Measurements from ENCODE around the gene ZNF331.

Gene ZNF331

DNA sequence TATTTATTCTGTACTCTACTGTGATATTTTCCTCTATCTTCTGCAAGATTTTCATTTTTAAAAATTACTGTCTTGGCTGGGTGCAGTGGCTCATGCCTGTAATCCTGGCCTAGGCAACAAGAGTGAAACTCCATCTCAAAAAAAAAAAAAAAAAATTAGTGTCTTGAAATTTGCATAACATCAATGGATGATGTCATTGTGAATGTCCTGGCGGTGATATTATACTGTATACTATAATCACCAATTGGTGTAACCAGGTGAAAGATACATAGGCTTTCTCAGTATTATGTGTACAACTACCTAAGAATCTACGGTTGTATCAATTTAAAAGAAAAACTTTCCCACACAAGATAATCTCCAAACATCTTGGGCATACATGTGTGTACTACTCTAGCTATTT, 15.2 kb downstream of the ZNF331 start:
- no peaks in the 10 kb centered on the region for H3K27me3 ChIP-seq (ENCODE audit: insufficient read depth, poor library complexity, severe bottlenecking)
- no peak overlapping the region for H3K4me3 ChIP-seq (replicated peaks; ENCODE audit: insufficient read depth, low read length)
- H3K27ac ChIP-seq (replicated peaks) = no peak overlapping the region
- TF ChIP-seq GABPA (IDR thresholded peaks at IDR 0.05; ENCODE audit: low read depth) (no peak), SPI1 (IDR thresholded peaks at IDR 0.05; ENCODE audit: borderline replicate concordance, low read depth) (no peak), POLR2AphosphoS5 (IDR thresholded peaks at IDR 0.05; ENCODE audit: low read depth) (no peak)
- TF ChIP-seq, protein P1, sequence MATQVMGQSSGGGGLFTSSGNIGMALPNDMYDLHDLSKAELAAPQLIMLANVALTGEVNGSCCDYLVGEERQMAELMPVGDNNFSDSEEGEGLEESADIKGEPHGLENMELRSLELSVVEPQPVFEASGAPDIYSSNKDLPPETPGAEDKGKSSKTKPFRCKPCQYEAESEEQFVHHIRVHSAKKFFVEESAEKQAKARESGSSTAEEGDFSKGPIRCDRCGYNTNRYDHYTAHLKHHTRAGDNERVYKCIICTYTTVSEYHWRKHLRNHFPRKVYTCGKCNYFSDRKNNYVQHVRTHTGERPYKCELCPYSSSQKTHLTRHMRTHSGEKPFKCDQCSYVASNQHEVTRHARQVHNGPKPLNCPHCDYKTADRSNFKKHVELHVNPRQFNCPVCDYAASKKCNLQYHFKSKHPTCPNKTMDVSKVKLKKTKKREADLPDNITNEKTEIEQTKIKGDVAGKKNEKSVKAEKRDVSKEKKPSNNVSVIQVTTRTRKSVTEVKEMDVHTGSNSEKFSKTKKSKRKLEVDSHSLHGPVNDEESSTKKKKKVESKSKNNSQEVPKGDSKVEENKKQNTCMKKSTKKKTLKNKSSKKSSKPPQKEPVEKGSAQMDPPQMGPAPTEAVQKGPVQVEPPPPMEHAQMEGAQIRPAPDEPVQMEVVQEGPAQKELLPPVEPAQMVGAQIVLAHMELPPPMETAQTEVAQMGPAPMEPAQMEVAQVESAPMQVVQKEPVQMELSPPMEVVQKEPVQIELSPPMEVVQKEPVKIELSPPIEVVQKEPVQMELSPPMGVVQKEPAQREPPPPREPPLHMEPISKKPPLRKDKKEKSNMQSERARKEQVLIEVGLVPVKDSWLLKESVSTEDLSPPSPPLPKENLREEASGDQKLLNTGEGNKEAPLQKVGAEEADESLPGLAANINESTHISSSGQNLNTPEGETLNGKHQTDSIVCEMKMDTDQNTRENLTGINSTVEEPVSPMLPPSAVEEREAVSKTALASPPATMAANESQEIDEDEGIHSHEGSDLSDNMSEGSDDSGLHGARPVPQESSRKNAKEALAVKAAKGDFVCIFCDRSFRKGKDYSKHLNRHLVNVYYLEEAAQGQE (IDR thresholded peaks at IDR 0.05; ENCODE audit: insufficient replicate concordance, low read depth) = no peak
- TF ChIP-seq, protein P2, sequence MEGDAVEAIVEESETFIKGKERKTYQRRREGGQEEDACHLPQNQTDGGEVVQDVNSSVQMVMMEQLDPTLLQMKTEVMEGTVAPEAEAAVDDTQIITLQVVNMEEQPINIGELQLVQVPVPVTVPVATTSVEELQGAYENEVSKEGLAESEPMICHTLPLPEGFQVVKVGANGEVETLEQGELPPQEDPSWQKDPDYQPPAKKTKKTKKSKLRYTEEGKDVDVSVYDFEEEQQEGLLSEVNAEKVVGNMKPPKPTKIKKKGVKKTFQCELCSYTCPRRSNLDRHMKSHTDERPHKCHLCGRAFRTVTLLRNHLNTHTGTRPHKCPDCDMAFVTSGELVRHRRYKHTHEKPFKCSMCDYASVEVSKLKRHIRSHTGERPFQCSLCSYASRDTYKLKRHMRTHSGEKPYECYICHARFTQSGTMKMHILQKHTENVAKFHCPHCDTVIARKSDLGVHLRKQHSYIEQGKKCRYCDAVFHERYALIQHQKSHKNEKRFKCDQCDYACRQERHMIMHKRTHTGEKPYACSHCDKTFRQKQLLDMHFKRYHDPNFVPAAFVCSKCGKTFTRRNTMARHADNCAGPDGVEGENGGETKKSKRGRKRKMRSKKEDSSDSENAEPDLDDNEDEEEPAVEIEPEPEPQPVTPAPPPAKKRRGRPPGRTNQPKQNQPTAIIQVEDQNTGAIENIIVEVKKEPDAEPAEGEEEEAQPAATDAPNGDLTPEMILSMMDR (IDR thresholded peaks at IDR 0.05; ENCODE audit: insufficient read depth, low read length) = no peak
- no peak for DNase-seq (ENCODE audit: low read depth in 1 of 2, low spot score in 1 of 2)

DNA sequence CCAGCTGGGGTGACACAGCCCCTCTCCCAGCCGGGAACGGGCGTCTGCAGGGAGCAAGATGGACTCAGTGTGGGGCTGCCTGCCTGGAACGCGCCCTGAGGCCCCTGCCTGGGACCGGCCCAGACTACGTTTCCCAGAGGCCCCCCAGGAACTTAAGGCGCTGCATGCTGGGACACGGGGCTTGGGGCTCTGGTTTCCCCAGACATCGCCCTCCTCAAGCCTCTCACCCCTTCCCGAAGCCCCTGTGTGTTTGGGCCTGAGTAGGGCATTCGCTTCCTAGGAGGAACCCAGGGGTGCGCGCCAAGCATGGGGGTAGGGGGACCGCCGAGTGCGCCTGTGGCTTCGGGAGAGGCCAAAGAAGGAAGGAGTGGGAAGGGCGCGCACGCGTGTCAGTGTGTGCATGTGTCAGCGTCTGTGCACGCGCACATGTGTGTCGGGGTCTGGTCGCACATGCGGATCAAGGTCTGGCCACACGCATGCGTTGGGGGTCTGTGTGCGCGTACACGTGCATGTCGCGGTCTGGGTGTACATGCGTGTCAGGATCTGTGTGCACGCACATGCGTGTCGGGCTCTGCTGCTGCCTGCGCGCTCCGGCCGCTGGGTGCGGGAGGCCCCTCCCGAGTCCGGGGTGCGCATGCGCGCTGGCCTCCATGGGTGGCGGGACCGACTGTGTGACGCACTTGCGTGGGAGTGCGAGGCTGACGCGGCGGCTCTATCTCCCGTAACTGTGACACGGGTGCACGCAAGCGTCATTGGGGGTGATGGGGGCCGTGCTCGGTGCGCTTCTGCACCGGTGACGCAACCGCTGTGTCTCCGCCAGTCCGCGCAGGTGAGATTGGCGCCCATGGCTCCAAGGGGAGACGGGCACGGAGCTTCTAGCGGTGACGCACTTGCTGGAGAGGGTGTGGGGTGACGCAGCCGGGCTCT, 16.2 kb downstream of the ZNF331 start:
- Histone ChIP-seq H3K27ac (replicated peaks) (peak overlapping the region; percentile 55), H3K27me3 (ENCODE audit: insufficient read depth, poor library complexity, severe bottlenecking) (no peaks in the 10 kb centered on the region), H3K4me3 (replicated peaks; ENCODE audit: insufficient read depth, low read length) (peak overlapping the region; percentile 56)
- peak; percentile 48 to 82 for DNase-seq (ENCODE audit: low read depth in 1 of 2, low spot score in 1 of 2)
- TF ChIP-seq, protein P2 (IDR thresholded peaks at IDR 0.05; ENCODE audit: insufficient read depth, low read length) = no peak
- 0 out of 2 replicates have a peak, but pooled peaks have one; percentile 25 for TF ChIP-seq POLR2AphosphoS5 (IDR thresholded peaks at IDR 0.05; ENCODE audit: low read depth)

DNA sequence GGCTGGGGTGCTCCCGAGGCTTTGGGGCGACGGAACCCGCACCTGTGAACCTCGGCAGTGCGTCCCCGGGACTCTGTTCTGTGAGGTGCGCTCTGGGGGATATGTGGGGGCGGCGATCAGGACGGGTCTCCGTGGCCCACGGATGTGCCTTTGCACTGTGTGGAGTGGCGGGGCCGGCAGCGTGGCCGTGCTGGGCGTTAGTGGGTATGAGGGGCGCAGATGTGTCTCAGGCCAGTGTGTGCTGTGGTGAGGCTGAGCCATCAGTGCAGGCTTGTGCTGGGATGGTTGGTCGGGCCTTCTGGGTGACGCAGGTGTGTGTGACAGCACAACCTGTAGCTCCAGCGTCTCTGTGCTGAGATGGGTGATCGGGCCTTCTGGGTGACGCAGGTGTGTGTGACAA, 16.9 kb downstream of the ZNF331 start:
- H3K27me3 ChIP-seq (ENCODE audit: insufficient read depth, poor library complexity, severe bottlenecking) = no peaks in the 10 kb centered on the region
- TF ChIP-seq, protein P2 (IDR thresholded peaks at IDR 0.05; ENCODE audit: insufficient read depth, low read length) = no peak
- TF ChIP-seq, protein P1 (IDR thresholded peaks at IDR 0.05; ENCODE audit: insufficient replicate concordance, low read depth) = no peak
- no peak for TF ChIP-seq GABPA (IDR thresholded peaks at IDR 0.05; ENCODE audit: low read depth)
- peak overlapping the region; percentile 55; the same call in 1 of the 2 replicates for H3K27ac ChIP-seq (replicated peaks)
- no peak for DNase-seq (ENCODE audit: low read depth in 1 of 2, low spot score in 1 of 2)
- peak overlapping the region; percentile 56 for H3K4me3 ChIP-seq (replicated peaks; ENCODE audit: insufficient read depth, low read length)

Measured in HL-60 (cell line).